ENCODE measurements around the gene FOXC1. TPM values are rescaled to one million over a fixed set of nuclear protein-coding genes. Genes with fewer than 3 reads are reported as not detected.

The FOXC1 gene
- total and polyA plus RNA-seq, 2 of the 13 experiments (the other 11 are each of a cell fraction or from before 2014, with no cell fraction given): 0.44 to 0.55 TPM

- TF ChIP-seq ZNF550 (CRISPR knock-in tag; IDR thresholded peaks at IDR 0.05; ENCODE audit: borderline replicate concordance) (no peak), ZNF205 (CRISPR knock-in tag; IDR thresholded peaks at IDR 0.05) (no peak)
- TF ChIP-seq, protein P1, sequence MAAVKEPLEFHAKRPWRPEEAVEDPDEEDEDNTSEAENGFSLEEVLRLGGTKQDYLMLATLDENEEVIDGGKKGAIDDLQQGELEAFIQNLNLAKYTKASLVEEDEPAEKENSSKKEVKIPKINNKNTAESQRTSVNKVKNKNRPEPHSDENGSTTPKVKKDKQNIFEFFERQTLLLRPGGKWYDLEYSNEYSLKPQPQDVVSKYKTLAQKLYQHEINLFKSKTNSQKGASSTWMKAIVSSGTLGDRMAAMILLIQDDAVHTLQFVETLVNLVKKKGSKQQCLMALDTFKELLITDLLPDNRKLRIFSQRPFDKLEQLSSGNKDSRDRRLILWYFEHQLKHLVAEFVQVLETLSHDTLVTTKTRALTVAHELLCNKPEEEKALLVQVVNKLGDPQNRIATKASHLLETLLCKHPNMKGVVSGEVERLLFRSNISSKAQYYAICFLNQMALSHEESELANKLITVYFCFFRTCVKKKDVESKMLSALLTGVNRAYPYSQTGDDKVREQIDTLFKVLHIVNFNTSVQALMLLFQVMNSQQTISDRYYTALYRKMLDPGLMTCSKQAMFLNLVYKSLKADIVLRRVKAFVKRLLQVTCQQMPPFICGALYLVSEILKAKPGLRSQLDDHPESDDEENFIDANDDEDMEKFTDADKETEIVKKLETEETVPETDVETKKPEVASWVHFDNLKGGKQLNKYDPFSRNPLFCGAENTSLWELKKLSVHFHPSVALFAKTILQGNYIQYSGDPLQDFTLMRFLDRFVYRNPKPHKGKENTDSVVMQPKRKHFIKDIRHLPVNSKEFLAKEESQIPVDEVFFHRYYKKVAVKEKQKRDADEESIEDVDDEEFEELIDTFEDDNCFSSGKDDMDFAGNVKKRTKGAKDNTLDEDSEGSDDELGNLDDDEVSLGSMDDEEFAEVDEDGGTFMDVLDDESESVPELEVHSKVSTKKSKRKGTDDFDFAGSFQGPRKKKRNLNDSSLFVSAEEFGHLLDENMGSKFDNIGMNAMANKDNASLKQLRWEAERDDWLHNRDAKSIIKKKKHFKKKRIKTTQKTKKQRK (IDR thresholded peaks at IDR 0.05; ENCODE audit: low read length): no peak
These were observed 9.5 kb upstream of the FOXC1 start (continued) for GRCh38 chr6:1600063-1600763.

DNA sequence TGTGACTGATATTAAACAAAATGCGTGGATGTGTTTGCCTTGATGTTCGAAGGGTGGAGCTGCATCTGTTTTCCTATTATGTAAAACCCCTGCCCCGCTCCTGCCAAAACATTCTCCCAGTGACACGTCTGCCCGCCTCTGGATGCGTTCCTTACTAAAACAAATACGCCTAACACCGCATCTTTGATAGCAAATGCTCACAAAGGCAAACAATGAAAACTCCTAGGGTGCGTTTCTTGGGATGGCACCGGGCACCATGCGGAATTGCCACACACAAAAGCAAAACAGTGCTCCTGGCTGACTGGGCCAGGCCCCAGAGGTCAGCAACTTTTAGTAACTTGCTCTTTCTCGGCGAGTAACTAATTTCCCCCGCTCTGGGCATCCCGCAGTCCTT lies 9.0 kb upstream of the FOXC1 start:
- Histone ChIP-seq H3K27me3 (ENCODE audit: control insufficient read depth in 1 of 2, insufficient read depth in 2 of 2, low read length in 2 of 2) (peaks cover 10 to 94% of the 10 kb centered on the region in 2 experiments), H3K9me3 (ENCODE audit: low read length) (no peaks in the 10 kb centered on the region), H3K4me3 (replicated peaks in 1 of 3; ENCODE audit: insufficient read depth in 1 of 3, low read depth in 2 of 3, low read length in 3 of 3) (no peak overlapping the region), H3K4me1 (ENCODE audit: insufficient read depth, low read length) (peaks cover 47% of the 10 kb centered on the region), H3K27ac (ENCODE audit: extremely low read length, insufficient read depth, low read length) (no peak overlapping the region), H3K9ac (ENCODE audit: insufficient read depth, low read depth, low read length) (no peak overlapping the region), H4K20me1 (ENCODE audit: insufficient read depth, low read length) (no peaks in the 10 kb centered on the region; the same call in 1 of the 2 replicates), H3K4me2 (ENCODE audit: low read depth, low read length) (0 out of 2 replicates have a peak overlapping the region, but pooled peaks have one; percentile 3), H3K36me3 (replicated peaks in 1 of 2; ENCODE audit: control insufficient read depth in 1 of 2, insufficient read depth in 2 of 2, low read length in 2 of 2) (no peaks in the 10 kb centered on the region), H3K79me2 (ENCODE audit: insufficient read depth, low read length) (no peaks in the 10 kb centered on the region), H2AFZ (ENCODE audit: low read length) (no peak overlapping the region)
- ATAC-seq (no peak), DNase-seq (ENCODE audit: low spot score) (no peak), FAIRE-seq (no peak)
- POLR2A ChIA-PET: no interaction called here
- in situ Hi-C loops (cut with HindIII; ENCODE audit: extremely low pct_ligation_motif_present, low pct_unique_long_range_greater_than_20kb) (loop anchor here (5.0 kb wide), 1 partner anchor 847 kb away; no protein-coding TSS in a partner anchor), intact Hi-C loops (cut with micrococcal nuclease; ENCODE audit: unreplicated experiment) (no loop called here)
- TF ChIP-seq EZH2 (conservative IDR thresholded peaks at IDR 0.05; ENCODE audit: low read depth, low read length) (0 out of 2 replicates have a peak, but pooled peaks have one; percentile 72), PATZ1 (CRISPR knock-in tag; IDR thresholded peaks at IDR 0.05) (no peak), GZF1 (CRISPR knock-in tag; IDR thresholded peaks at IDR 0.05) (no peak), ISX (CRISPR knock-in tag; conservative IDR thresholded peaks at IDR 0.05) (no peak), SNAPC5 (CRISPR knock-in tag; IDR thresholded peaks at IDR 0.05; ENCODE audit: borderline replicate concordance) (no peak), SIN3A (IDR thresholded peaks at IDR 0.05; ENCODE audit: borderline replicate concordance, low read depth, low read length) (no peak), SOX13 (IDR thresholded peaks at IDR 0.05) (no peak), SOX13 (CRISPR knock-in tag; conservative IDR thresholded peaks at IDR 0.05 in 1 of 2, IDR thresholded peaks at IDR 0.05 in 1 of 2) (no peak)
- 13% methylated on average over 15 of the region's 15 CpGs for WGBS (ENCODE audit: low lambda C conversion rate)
- BruUV-seq (replicated peaks): no TSS peak
- CTCF ChIA-PET (ENCODE audit: low intra/inter-chr PET ratio, low total read pairs): no interaction called here

Measured in HepG2 (cell line).